Hippocampal formation (tissue), 2 donors: ENCODE data around the gene MMP17.

Experiments
- DNase-seq, 2 donors: peaks; one replicate each; lab custom pipeline; 2025; lab: John Stamatoyannopoulos, UW

The MMP17 gene

GRCh38 chr12:131894981-131895639 lies 66.9 kb downstream of the MMP17 start:
- DNase-seq = no peak

- no peak for DNase-seq
Measured at GRCh38 chr12:131895640-131896079, 67.5 kb downstream of the MMP17 start.

GRCh38 chr12:131896080-131896810 lies 68.1 kb downstream of the MMP17 start:
- peak; percentile 74 for DNase-seq

DNA sequence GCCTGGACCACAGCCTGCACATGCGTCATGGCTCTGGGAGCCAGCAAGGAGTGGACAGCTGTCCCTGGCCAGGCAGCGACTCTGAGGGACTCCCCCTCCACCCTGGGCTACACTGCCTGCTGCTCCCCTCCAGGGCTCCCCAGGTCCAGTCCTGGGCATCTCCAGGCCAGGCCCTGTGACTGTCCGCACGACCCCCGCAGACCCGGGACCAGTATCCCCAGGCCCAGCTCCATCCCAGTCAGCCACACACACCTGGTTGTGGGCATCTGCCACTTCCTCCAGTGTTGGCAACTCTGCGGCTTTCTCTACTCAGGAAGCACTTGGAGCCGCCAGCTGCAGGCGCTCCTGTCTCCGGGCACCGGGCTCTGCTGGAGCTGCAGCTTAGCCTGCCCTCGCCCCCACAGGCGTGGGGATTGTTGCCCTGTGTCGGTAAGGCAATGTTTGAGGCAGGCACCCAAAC lies 68.6 kb downstream of the MMP17 start:
- DNase-seq = no peak

DNA sequence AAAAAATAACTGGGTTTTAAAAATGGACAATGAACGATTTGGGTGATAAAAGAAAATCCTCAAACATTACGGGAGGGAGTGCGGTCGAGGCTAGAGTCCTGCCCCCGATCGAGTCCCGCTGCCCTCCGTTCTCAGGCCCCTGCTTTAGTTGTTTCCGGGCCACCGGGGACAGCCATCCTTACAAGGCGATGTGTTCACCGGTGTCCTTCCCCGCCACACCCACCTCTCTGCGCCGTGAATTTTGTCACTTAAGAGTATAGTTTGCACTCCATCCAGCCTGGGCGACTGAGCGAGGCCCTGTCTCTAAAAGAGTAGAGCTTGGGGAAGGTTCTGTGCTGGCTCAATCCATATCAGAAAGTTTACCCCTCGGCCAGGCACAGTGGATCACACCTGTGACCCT lies 69.1 kb downstream of the MMP17 start:
- no peak for DNase-seq

GRCh38 chr12:131897875-131898274 lies 69.7 kb downstream of the MMP17 start:
- DNase-seq = no peak

GRCh38 chr12:131900397-131900796 lies 72.2 kb downstream of the MMP17 start:
- no peak for DNase-seq
